Measurements from ENCODE around the gene ANKRD45. TPM values are rescaled to one million over a fixed set of nuclear protein-coding genes. Genes with fewer than 3 reads are reported as not detected.

Gene ANKRD45
- total RNA-seq, 1 experiment from 2014 or later = 0.31 TPM

DNA sequence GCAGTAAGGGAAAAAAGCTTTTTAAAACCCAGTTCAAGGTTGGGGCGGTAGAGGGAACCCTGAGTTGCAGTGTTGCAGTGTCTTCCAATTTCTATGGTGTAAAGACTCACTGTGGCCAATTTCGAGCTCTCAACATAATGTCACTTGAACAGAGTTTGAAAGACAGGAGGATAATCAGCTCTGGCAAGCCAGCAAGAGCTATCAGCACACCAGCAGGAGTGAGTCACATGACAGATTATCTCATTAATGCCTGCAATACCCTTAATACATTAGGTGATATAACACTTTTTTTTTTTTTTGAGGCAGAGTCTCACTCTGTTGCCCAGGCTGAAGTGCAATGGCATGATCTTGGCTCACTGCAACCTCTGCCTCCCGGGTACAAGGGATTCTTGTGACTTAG, 89.6 kb downstream of the ANKRD45 start:
- no peak overlapping the region for H4K5ac ChIP-seq (ENCODE audit: insufficient read length, low read depth, low read length)
- no peak overlapping the region for H3K56ac ChIP-seq (ENCODE audit: insufficient read length, low read depth, low read length)
- H3K9me3 ChIP-seq (ENCODE audit: control insufficient read depth, low read depth, low read length) = no peaks in the 10 kb centered on the region
- no peak overlapping the region for H2AFZ ChIP-seq (ENCODE audit: low read length)
- H2BK120ac ChIP-seq (ENCODE audit: low read depth, low read length, poor library complexity, severe bottlenecking) = no peak overlapping the region
- H3K18ac ChIP-seq (ENCODE audit: insufficient read length, low read depth, low read length) = no peak overlapping the region
- H2BK5ac ChIP-seq (ENCODE audit: insufficient read length, low read length) = no peak overlapping the region
- H3K27ac Mint-ChIP-seq = no peak overlapping the region
- H3K4me3 Mint-ChIP-seq = no peak overlapping the region
- DNase-seq = no peak
- no peak overlapping the region for H3K14ac ChIP-seq (ENCODE audit: insufficient read depth, low read length)
- H3K4me2 ChIP-seq (ENCODE audit: insufficient read depth, insufficient read length, low read length) = no peak overlapping the region
- H3K9ac ChIP-seq (ENCODE audit: extremely low read depth, insufficient read length, low read length) = no peak overlapping the region
- no peak overlapping the region for H2BK15ac ChIP-seq (ENCODE audit: low read depth, low read length)
- no peaks in the 10 kb centered on the region for H3K79me1 ChIP-seq (ENCODE audit: insufficient read depth, low read depth, low read length, poor library complexity, severe bottlenecking)
- H3K23ac ChIP-seq (ENCODE audit: insufficient read length, low read depth, low read length) = no peak overlapping the region
- no peak overlapping the region for H4K91ac ChIP-seq (ENCODE audit: insufficient read length, low read depth, low read length)
- no peaks in the 10 kb centered on the region for H3K27me3 Mint-ChIP-seq (ENCODE audit: low read depth)
- H3K9me3 Mint-ChIP-seq = no peaks in the 10 kb centered on the region
- H4K8ac ChIP-seq (replicated peaks; ENCODE audit: insufficient read length, low read depth, low read length) = no peak overlapping the region
- TF ChIP-seq, protein P1, sequence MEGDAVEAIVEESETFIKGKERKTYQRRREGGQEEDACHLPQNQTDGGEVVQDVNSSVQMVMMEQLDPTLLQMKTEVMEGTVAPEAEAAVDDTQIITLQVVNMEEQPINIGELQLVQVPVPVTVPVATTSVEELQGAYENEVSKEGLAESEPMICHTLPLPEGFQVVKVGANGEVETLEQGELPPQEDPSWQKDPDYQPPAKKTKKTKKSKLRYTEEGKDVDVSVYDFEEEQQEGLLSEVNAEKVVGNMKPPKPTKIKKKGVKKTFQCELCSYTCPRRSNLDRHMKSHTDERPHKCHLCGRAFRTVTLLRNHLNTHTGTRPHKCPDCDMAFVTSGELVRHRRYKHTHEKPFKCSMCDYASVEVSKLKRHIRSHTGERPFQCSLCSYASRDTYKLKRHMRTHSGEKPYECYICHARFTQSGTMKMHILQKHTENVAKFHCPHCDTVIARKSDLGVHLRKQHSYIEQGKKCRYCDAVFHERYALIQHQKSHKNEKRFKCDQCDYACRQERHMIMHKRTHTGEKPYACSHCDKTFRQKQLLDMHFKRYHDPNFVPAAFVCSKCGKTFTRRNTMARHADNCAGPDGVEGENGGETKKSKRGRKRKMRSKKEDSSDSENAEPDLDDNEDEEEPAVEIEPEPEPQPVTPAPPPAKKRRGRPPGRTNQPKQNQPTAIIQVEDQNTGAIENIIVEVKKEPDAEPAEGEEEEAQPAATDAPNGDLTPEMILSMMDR (conservative IDR thresholded peaks at IDR 0.05) = no peak
- no peak overlapping the region for H3K4ac ChIP-seq (ENCODE audit: low read depth, low read length)
- no peak overlapping the region for H3K27ac ChIP-seq (ENCODE audit: insufficient read length, low read depth, low read length)
- H3K27me3 ChIP-seq (ENCODE audit: insufficient read depth, low read length) = no peaks in the 10 kb centered on the region
- no CpG with 5 or more reads among the region's 3 CpGs for WGBS (ENCODE audit: extremely low coverage, insufficient read length, low lambda C conversion rate)
- H3T11ph ChIP-seq (ENCODE audit: low read length) = no peak overlapping the region
- H3K4me1 ChIP-seq (ENCODE audit: insufficient read depth, low read length) = no peaks in the 10 kb centered on the region
- no peak overlapping the region for H2BK20ac ChIP-seq (ENCODE audit: low read depth, low read length, poor library complexity, severe bottlenecking)
- no peaks in the 10 kb centered on the region for H3K79me2 ChIP-seq (ENCODE audit: insufficient read depth, low read length)
- H3K23me2 ChIP-seq (ENCODE audit: insufficient read length, low read depth, low read length, poor library complexity, severe bottlenecking) = no peaks in the 10 kb centered on the region
- no peaks in the 10 kb centered on the region for H4K20me1 ChIP-seq (ENCODE audit: control insufficient read depth, insufficient read depth, insufficient read length)
- no peak overlapping the region for H2AK5ac ChIP-seq (ENCODE audit: insufficient read length, low read length)
- H3K36me3 Mint-ChIP-seq (ENCODE audit: insufficient read depth in 1 of 3, low read depth in 3 of 3) = no peaks in the 10 kb centered on the region
- no peaks in the 10 kb centered on the region for H3K4me1 Mint-ChIP-seq
- H2BK12ac ChIP-seq (ENCODE audit: insufficient read length, low read depth, low read length) = no peak overlapping the region

Measured in H9 (cell line).